PC-3 (cell line): ENCODE data around the gene AMZ1. TPM values are rescaled to one million over a fixed set of nuclear protein-coding genes. Genes with fewer than 3 reads are reported as not detected.

Experiments
- ATAC-seq: fragments of 200-7000 bp; cut with Tn5 transposase; 2 replicates; pipeline ENCODE4 v1.9.1; 2020; ENCODE audit warnings: mild to moderate bottlenecking, moderate library complexity
- BruUV-seq: library from RNA; stranded (reverse); fragments of 400-500 nt; replicated peaks from 2 replicates; lab custom pipeline; 2021; lab: Mats Ljungman, UMichigan
- CTCF ChIA-PET: fragments of 300-600 bp; sonication (Branson Sonifier 250); formaldehyde crosslinking; loops from one replicate; lab custom pipeline; 2022; ENCODE audit warnings: antibody characterized with exemption; lab: Charles Lee
- POLR2A ChIA-PET: fragments of 300-600 bp; sonication (Branson Sonifier 250); formaldehyde crosslinking; loops from one replicate; lab custom pipeline; 2022; ENCODE audit warnings: antibody characterized with exemption; ENCODE audit not compliant: unreplicated experiment; lab: Charles Lee
- DNase-seq: peaks from one replicate; pipeline ENCODE4 v3.0.0-alpha.2; 2015
- H2AFZ ChIP-seq: fragments of 300-600 bp; sonication (generic); 2 replicates; pipeline ENCODE4 v1.6.0; 2016; ENCODE audit warnings: antibody characterized with exemption, low read length
- H3F3A ChIP-seq: fragments of 300-600 bp; sonication (generic); one replicate; pipeline ENCODE4 v1.6.0; 2017; ENCODE audit warnings: antibody characterized with exemption, low read length, control low read depth, mild to moderate bottlenecking; ENCODE audit not compliant: unreplicated experiment
- H3K27ac ChIP-seq: fragments of 300-600 bp; sonication (generic); 2 replicates; pipeline ENCODE4 v1.5.1; 2016; ENCODE audit warnings: mild to moderate bottlenecking, low read length
- H3K27me3 ChIP-seq: fragments of 300-600 bp; sonication (generic); 2 replicates; pipeline ENCODE4 v1.6.1; 2016; ENCODE audit warnings: low read length, mixed read lengths
- H3K36me3 ChIP-seq: fragments of 300-600 bp; sonication (generic); 2 replicates; pipeline ENCODE4 v1.6.1; 2016; ENCODE audit warnings: low read depth, mixed run types, low read length, mixed read lengths
- H3K4me1 ChIP-seq: fragments of 300-600 bp; sonication (generic); 2 replicates; pipeline ENCODE4 v1.5.1; 2016; ENCODE audit warnings: low read length; ENCODE audit not compliant: insufficient read depth
- H3K4me2 ChIP-seq: fragments of 300-600 bp; sonication (generic); 2 replicates; pipeline ENCODE4 v1.6.0; 2016; ENCODE audit warnings: low read length
- H3K4me3 ChIP-seq: fragments of 300-600 bp; sonication (generic); 2 replicates; pipeline ENCODE4 v1.5.1; 2016; ENCODE audit warnings: mild to moderate bottlenecking, low read length, mixed read lengths
- H3K79me2 ChIP-seq: fragments of 300-600 bp; sonication (generic); 2 replicates; pipeline ENCODE4 v1.6.1; 2017; ENCODE audit warnings: low read length, mixed read lengths
- H3K9ac ChIP-seq: fragments of 300-600 bp; sonication (generic); 2 replicates; pipeline ENCODE4 v1.6.0; 2016; ENCODE audit warnings: mild to moderate bottlenecking, low read length
- H3K9me2 ChIP-seq: fragments of 300-600 bp; sonication (generic); replicated peaks from 2 replicates; pipeline ENCODE4 v1.6.1; 2016; ENCODE audit warnings: mixed run types, low read length, mixed read lengths
- H3K9me3 ChIP-seq: fragments of 300-600 bp; sonication (generic); 2 replicates; pipeline ENCODE4 v1.6.1; 2016; ENCODE audit warnings: low read length, mixed read lengths
- H4K20me1 ChIP-seq: fragments of 300-600 bp; sonication (generic); 2 replicates; pipeline ENCODE4 v1.6.1; 2016; ENCODE audit warnings: low read length, mixed read lengths
- EZH2 ChIP-seq: fragments of 300-600 bp; sonication (generic); IDR thresholded peaks from one replicate; pipeline ENCODE4 v1.6.1; 2017; ENCODE audit warnings: antibody characterized with exemption, mild to moderate bottlenecking, low read length; ENCODE audit not compliant: unreplicated experiment
- EZH2phosphoT487 ChIP-seq: fragments of 300-600 bp; sonication (generic); IDR thresholded peaks from 2 replicates; pipeline ENCODE4 v1.6.1; 2018; ENCODE audit warnings: mild to moderate bottlenecking, antibody characterized with exemption, low read length, borderline replicate concordance
- intact Hi-C: fragments of 100-400 bp; cut with micrococcal nuclease; formaldehyde crosslinking; loops from 2 replicates; pipeline ENCODE4 v1.9.0; 2023
- total RNA-seq: library from RNA; depleted of rRNA; stranded (reverse); fragments of >200 nt; gene quantifications from 2 replicates; pipeline ENCODE4 v1.2.3, GENCODE V29; 2014
- TF ChIP-seq, protein P1 (sequence below): fragments of 300-600 bp; sonication (generic); conservative IDR thresholded peaks from 2 replicates; pipeline ENCODE4 v1.5.1; 2017; ENCODE audit warnings: antibody characterized with exemption, low read depth, mild to moderate bottlenecking, low read length

Gene AMZ1
- total RNA-seq, 1 experiment from 2014 or later, result not detected

DNA sequence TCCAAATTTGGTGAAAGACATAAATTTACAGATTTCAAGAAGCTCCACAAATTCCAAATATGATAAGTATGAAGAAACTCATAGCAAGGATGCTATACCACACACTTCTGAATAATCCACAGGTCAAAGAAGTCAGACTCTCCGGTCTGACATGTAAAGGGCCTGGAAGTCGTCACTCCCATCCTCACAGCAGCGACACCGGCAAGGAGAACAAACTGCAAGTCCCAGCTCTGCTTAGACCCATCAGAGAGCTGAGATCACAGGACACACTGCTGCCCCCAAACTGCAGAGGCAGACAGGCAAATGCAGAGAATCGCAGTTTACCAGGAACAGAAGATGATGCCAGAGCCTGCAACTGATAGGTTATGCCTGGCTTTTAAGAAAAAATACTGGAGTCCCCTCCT is 62.0 kb downstream of the AMZ1 start:
- CTCF ChIA-PET, result no interaction called here
- no peak overlapping the region for H3K4me2 ChIP-seq

DNA sequence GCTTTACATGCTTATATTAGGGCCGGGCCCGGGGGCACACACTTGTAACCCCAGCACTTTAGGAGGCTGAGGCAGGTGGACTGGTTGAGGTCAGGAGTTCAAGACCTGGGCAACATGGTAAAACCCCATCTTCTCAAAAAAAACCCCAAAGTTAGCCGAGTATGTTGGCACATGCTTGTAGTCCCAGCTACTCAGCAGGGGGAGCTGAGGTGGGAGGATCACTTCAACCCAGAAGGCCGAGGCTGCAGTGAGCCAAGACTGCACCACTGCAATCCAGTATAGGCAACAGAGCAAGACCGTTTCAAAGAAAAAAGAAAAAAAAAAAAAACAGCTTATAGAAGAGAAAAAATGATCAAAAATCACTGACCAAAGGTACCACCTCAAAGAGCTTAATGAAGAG is 63.1 kb downstream of the AMZ1 start:
- intact Hi-C loops, result no loop called here
- no peaks in the 10 kb centered on the region for H3K9me3 ChIP-seq
- H3K4me2 ChIP-seq, result no peak overlapping the region
- H3K4me3 ChIP-seq, result no peak overlapping the region
- ChIA-PET CTCF (no interaction called here), POLR2A (no interaction called here)
- no TSS peak for BruUV-seq
- H3K79me2 ChIP-seq, result peaks cover 46% of the 10 kb centered on the region
- H3K36me3 ChIP-seq, result no peaks in the 10 kb centered on the region
- DNase-seq (no peak), ATAC-seq (no peak)
- H3F3A ChIP-seq, result no peaks in the 10 kb centered on the region
- no peak overlapping the region for H3K9ac ChIP-seq
- no peaks in the 10 kb centered on the region for H4K20me1 ChIP-seq
- TF ChIP-seq, protein P1, sequence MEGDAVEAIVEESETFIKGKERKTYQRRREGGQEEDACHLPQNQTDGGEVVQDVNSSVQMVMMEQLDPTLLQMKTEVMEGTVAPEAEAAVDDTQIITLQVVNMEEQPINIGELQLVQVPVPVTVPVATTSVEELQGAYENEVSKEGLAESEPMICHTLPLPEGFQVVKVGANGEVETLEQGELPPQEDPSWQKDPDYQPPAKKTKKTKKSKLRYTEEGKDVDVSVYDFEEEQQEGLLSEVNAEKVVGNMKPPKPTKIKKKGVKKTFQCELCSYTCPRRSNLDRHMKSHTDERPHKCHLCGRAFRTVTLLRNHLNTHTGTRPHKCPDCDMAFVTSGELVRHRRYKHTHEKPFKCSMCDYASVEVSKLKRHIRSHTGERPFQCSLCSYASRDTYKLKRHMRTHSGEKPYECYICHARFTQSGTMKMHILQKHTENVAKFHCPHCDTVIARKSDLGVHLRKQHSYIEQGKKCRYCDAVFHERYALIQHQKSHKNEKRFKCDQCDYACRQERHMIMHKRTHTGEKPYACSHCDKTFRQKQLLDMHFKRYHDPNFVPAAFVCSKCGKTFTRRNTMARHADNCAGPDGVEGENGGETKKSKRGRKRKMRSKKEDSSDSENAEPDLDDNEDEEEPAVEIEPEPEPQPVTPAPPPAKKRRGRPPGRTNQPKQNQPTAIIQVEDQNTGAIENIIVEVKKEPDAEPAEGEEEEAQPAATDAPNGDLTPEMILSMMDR, result no peak
- TF ChIP-seq EZH2 (no peak), EZH2phosphoT487 (no peak)
- H3K27ac ChIP-seq, result no peak overlapping the region
- no peaks in the 10 kb centered on the region for H3K27me3 ChIP-seq
- peaks cover 3% of the 10 kb centered on the region for H3K4me1 ChIP-seq
- H2AFZ ChIP-seq, result no peak overlapping the region
- H3K9me2 ChIP-seq, result no peaks in the 10 kb centered on the region

More for the DNA sequence above, 62.0 kb downstream of the AMZ1 start:
- ATAC-seq (no peak), DNase-seq (no peak)
- H3F3A ChIP-seq, result no peaks in the 10 kb centered on the region
- no peaks in the 10 kb centered on the region for H3K36me3 ChIP-seq
- H3K9me2 ChIP-seq, result no peaks in the 10 kb centered on the region
- no TSS peak for BruUV-seq
- peaks cover 35% of the 10 kb centered on the region for H3K79me2 ChIP-seq
- H3K9ac ChIP-seq, result no peak overlapping the region
- no peaks in the 10 kb centered on the region for H3K4me1 ChIP-seq
- H3K27ac ChIP-seq, result no peak overlapping the region
- TF ChIP-seq, protein P1, result no peak
- TF ChIP-seq EZH2 (no peak), EZH2phosphoT487 (no peak)
- no peaks in the 10 kb centered on the region for H3K9me3 ChIP-seq
- POLR2A ChIA-PET, result no interaction called here
- H2AFZ ChIP-seq, result no peak overlapping the region
- H3K4me3 ChIP-seq, result no peak overlapping the region
- H3K27me3 ChIP-seq, result no peaks in the 10 kb centered on the region
- no peaks in the 10 kb centered on the region for H4K20me1 ChIP-seq
- intact Hi-C loops, result no loop called here

DNA sequence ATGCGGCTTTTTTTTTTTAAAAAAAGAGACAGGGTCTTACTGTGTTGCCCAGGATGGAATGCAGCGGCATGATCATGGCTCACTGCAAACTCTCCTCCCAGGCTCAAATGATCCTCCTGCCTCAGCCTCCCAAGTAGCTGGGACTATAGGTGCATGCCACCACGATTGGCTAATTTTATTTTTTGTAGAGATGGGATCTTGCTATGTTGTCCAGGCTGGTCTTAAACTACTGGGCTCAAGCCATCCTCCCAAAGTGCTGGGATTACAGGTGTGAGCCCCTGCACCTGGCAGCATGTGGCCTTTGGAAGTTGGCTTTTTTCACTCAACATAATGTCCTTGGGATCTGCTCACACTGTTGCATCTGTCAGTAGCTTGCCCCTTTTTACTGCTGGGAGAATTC is 65.1 kb downstream of the AMZ1 start:
- Histone ChIP-seq H3K9me3 (no peaks in the 10 kb centered on the region), H3K36me3 (no peaks in the 10 kb centered on the region), H3K4me2 (no peak overlapping the region), H3K4me1 (peaks cover 21% of the 10 kb centered on the region), H3K27ac (no peak overlapping the region), H3K27me3 (no peaks in the 10 kb centered on the region), H3K79me2 (peaks cover 53% of the 10 kb centered on the region), H3K9ac (no peak overlapping the region), H3F3A (peaks cover 12% of the 10 kb centered on the region), H4K20me1 (no peaks in the 10 kb centered on the region), H3K4me3 (no peak overlapping the region), H2AFZ (no peak overlapping the region), H3K9me2 (no peaks in the 10 kb centered on the region)
- no TSS peak for BruUV-seq
- intact Hi-C loops, result no loop called here
- ATAC-seq, result no peak
- CTCF ChIA-PET, result no interaction called here
- TF ChIP-seq EZH2 (no peak), EZH2phosphoT487 (no peak)
- TF ChIP-seq, protein P1, result no peak
- no peak for DNase-seq
- POLR2A ChIA-PET, result no interaction called here
